Keratinocyte (primary cell): ENCODE data around the gene ADISSP. TPM values are rescaled to one million over a fixed set of nuclear protein-coding genes. Genes with fewer than 3 reads are reported as not detected.

Experiments
- DNase-seq: peaks from one replicate; pipeline ENCODE4 v3.0.0-alpha.2; 2011; ENCODE audit warnings: low read depth, missing footprints, low spot score
- FAIRE-seq: peaks from 2 replicates; lab custom pipeline; 2011; peaks lifted over from hg19 to GRCh38; lab: Jason Lieb, UNC
- H2AFZ ChIP-seq: 2 replicates; pipeline ENCODE4 v1.6.0; 2012; ENCODE audit warnings: low read length, control low read depth, inconsistent platforms; ENCODE audit not compliant: control insufficient read depth
- H3K27ac ChIP-seq: 2 replicates; pipeline ENCODE4 v1.5.1; 2011; ENCODE audit warnings: low read length; ENCODE audit not compliant: control insufficient read depth, insufficient read depth
- H3K27me3 ChIP-seq: 3 replicates; pipeline ENCODE4 v1.6.0; 2011; ENCODE audit warnings: low read length; ENCODE audit not compliant: control insufficient read depth, insufficient read depth; ENCODE audit errors: extremely low read depth
- H3K36me3 ChIP-seq, 2 experiments: 2 replicates in 1 of 2; 3 replicates in 1 of 2; pipeline ENCODE4 v1.5.1; 2011; ENCODE audit warnings: low read length in 2 of 2, mild to moderate bottlenecking in 1 of 2; ENCODE audit not compliant: control insufficient read depth in 2 of 2, insufficient read depth in 2 of 2; ENCODE audit errors: extremely low read depth in 1 of 2
- H3K4me1 ChIP-seq: 3 replicates; pipeline ENCODE4 v1.5.1; 2011; ENCODE audit warnings: low read length; ENCODE audit not compliant: control insufficient read depth, insufficient read depth; ENCODE audit errors: extremely low read depth
- H3K4me2 ChIP-seq: 3 replicates; pipeline ENCODE4 v1.6.0; 2011; ENCODE audit warnings: low read depth, low read length; ENCODE audit not compliant: control insufficient read depth, insufficient read depth; ENCODE audit errors: extremely low read depth
- H3K4me3 ChIP-seq, 3 experiments: fragments of 200-600 bp in 1 of 3; sonication (generic) in 1 of 3; 2 replicates in 2 of 3; 3 replicates in 1 of 3; pipeline ENCODE4 v1.5.1; 2011 to 2016; ENCODE audit warnings: low read length in 3 of 3, mild to moderate bottlenecking in 3 of 3, control low read depth in 2 of 3, inconsistent platforms in 1 of 3, low read depth in 1 of 3, mixed read lengths in 1 of 3, mixed run types in 1 of 3, moderate library complexity in 1 of 3; ENCODE audit not compliant: control insufficient read depth in 2 of 3, insufficient read depth in 2 of 3; ENCODE audit errors: extremely low read depth in 1 of 3
- H3K79me2 ChIP-seq: 2 replicates; pipeline ENCODE4 v1.6.0; 2012; ENCODE audit warnings: low read length; ENCODE audit not compliant: control insufficient read depth, insufficient read depth
- H3K9ac ChIP-seq: 3 replicates; pipeline ENCODE4 v1.6.0; 2011; ENCODE audit warnings: low read length; ENCODE audit not compliant: control insufficient read depth, insufficient read depth; ENCODE audit errors: extremely low read depth
- H3K9me1 ChIP-seq: 3 replicates; pipeline ENCODE4 v1.6.0; 2011; ENCODE audit warnings: low read length; ENCODE audit not compliant: control insufficient read depth, insufficient read depth; ENCODE audit errors: extremely low read depth
- H3K9me3 ChIP-seq: 2 replicates; pipeline ENCODE4 v1.5.1; 2012; ENCODE audit warnings: low read depth, low read length; ENCODE audit not compliant: control insufficient read depth
- H4K20me1 ChIP-seq: 3 replicates; pipeline ENCODE4 v1.6.0; 2011; ENCODE audit warnings: low read length; ENCODE audit not compliant: control insufficient read depth, insufficient read depth; ENCODE audit errors: extremely low read depth
- EZH2 ChIP-seq: IDR thresholded peaks from one replicate; pipeline ENCODE4 v1.6.1; 2012; ENCODE audit warnings: inconsistent platforms, mild to moderate bottlenecking, low read length, moderate library complexity
- dilution Hi-C: fragments of 300-500 bp; cut with MboI; formaldehyde crosslinking; loops from one replicate; pipeline ENCODE4 v1.7.0; 2020; ENCODE audit warnings: low sequenced_read_pairs; ENCODE audit not compliant: extremely low pct_ligation_motif_present
- polyA plus RNA-seq, 5 experiments: library from polyadenylated mRNA; depleted of rRNA in 3 of 5; stranded (reverse) in 3 of 5; stranded (forward) in 1 of 5; unstranded in 1 of 5; fragments of >200 nt; gene quantifications; 1 replicate in 1 of 5; 2 replicates in 3 of 5; 3 replicates in 1 of 5; pipeline versions ENCODE4 v1.2.1 to v1.2.3, GENCODE V29; 2011 to 2012; ENCODE audit warnings: missing spikeins in 2 of 5, low read depth in 1 of 5, low replicate concordance in 1 of 5
- TF ChIP-seq, protein P1 (sequence below), 3 experiments: IDR thresholded peaks in 1 of 3; conservative IDR thresholded peaks in 1 of 3; optimal IDR thresholded peaks in 1 of 3; 2 replicates in 2 of 3; 3 replicates in 1 of 3; pipeline versions ENCODE3 to v1.5.1; 2011; ENCODE audit warnings: low read length in 3 of 3, mild to moderate bottlenecking in 3 of 3, moderate library complexity in 2 of 3, control low read depth in 1 of 3, inconsistent platforms in 1 of 3; ENCODE audit not compliant: insufficient read depth in 2 of 3; ENCODE audit errors: extremely low read depth in 1 of 3

Gene ADISSP
- polyA plus RNA-seq, 1 donor (not counting 4 experiments of a cell fraction or from before 2014, with no cell fraction given), result 28.2 TPM

DNA sequence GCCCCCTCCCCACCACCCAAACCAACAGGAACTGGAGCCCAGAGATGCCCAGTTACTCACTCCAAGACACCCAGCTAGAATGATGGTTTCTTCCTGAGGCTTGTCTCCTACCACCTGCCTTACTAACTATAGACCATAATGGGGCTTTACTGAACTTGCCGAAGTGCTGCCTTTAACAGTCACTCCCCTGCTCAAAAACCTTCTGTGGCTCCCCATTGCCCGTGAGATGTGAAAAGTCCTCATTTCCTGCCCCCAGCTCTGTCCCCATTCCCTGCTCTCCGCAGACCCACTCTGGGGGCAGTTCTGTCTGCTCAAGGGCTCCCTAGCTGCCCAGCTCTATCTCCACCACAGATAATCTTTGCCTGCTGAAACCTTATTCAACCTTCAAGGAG lies 60.0 kb downstream of the ADISSP start:
- Histone ChIP-seq H3K4me3 (no peak overlapping the region), H3K79me2 (no peaks in the 10 kb centered on the region), H3K36me3 (no peaks in the 10 kb centered on the region), H4K20me1 (no peaks in the 10 kb centered on the region), H3K4me1 (no peaks in the 10 kb centered on the region), H3K9me3 (no peaks in the 10 kb centered on the region), H3K27me3 (no peaks in the 10 kb centered on the region), H3K9ac (no peak overlapping the region), H3K4me2 (no peak overlapping the region), H3K27ac (no peak overlapping the region), H3K9me1 (no peaks in the 10 kb centered on the region), H2AFZ (no peak overlapping the region)
- DNase-seq, result no peak
- no peak for FAIRE-seq
- dilution Hi-C loops, result no loop called here
- TF ChIP-seq, protein P1, sequence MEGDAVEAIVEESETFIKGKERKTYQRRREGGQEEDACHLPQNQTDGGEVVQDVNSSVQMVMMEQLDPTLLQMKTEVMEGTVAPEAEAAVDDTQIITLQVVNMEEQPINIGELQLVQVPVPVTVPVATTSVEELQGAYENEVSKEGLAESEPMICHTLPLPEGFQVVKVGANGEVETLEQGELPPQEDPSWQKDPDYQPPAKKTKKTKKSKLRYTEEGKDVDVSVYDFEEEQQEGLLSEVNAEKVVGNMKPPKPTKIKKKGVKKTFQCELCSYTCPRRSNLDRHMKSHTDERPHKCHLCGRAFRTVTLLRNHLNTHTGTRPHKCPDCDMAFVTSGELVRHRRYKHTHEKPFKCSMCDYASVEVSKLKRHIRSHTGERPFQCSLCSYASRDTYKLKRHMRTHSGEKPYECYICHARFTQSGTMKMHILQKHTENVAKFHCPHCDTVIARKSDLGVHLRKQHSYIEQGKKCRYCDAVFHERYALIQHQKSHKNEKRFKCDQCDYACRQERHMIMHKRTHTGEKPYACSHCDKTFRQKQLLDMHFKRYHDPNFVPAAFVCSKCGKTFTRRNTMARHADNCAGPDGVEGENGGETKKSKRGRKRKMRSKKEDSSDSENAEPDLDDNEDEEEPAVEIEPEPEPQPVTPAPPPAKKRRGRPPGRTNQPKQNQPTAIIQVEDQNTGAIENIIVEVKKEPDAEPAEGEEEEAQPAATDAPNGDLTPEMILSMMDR (optimal IDR thresholded peaks at IDR 0.05 in 1 of 3, IDR thresholded peaks at IDR 0.05 in 1 of 3, conservative IDR thresholded peaks at IDR 0.05 in 1 of 3; ENCODE audit: extremely low read depth in 1 of 3, insufficient read depth in 2 of 3, low read length in 3 of 3), result no peak
- TF ChIP-seq EZH2, result no peak

DNA sequence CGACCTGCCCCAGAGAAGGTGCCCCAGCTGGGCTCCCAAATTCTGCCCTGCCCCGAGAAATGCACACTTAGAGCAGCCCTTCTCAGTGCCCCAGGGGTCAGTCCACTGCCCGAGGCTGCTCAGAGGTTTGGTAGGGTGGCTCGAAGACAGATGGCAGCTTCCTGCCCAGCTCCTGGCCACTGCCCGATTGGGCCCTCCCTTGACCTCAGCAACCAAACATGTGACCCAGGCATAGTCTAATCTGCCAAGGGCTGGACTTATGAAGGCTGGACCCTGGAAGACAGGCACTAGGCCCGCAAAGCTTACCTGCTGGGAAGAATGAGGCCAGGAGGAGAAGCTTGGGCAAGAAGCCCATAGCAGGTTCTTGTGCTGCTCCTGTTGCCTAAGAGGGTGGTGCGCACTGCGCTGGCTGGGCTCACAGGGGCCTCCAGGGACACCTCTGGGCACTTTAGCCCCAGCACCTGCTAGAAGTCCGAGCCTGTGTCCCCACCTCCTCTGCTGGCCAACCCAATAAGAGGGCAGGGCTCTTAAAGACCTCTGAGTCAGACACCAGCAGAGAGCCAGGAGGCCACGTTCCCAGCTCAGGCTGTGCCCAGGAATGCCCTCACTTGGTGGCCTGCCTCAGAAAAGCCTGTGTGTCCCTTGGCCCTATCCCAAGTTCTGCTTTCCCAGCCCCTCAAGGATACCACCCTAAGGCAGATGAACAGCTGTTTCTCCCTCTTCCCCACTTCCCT lies 60.6 kb downstream of the ADISSP start:
- Histone ChIP-seq H3K79me2 (no peaks in the 10 kb centered on the region), H3K27ac (no peak overlapping the region), H3K27me3 (no peaks in the 10 kb centered on the region), H3K9me1 (no peaks in the 10 kb centered on the region), H4K20me1 (no peaks in the 10 kb centered on the region), H3K4me1 (no peaks in the 10 kb centered on the region), H2AFZ (no peak overlapping the region), H3K9me3 (no peaks in the 10 kb centered on the region), H3K4me2 (no peak overlapping the region), H3K9ac (no peak overlapping the region), H3K4me3 (no peak overlapping the region), H3K36me3 (no peaks in the 10 kb centered on the region)
- no peak for FAIRE-seq
- TF ChIP-seq, protein P1 (optimal IDR thresholded peaks at IDR 0.05 in 1 of 3, IDR thresholded peaks at IDR 0.05 in 1 of 3, conservative IDR thresholded peaks at IDR 0.05 in 1 of 3; ENCODE audit: extremely low read depth in 1 of 3, insufficient read depth in 2 of 3, low read length in 3 of 3), result no peak
- TF ChIP-seq EZH2, result no peak
- dilution Hi-C loops, result no loop called here
- DNase-seq, result no peak
